HG03575 (cell line): Measurements from ENCODE around the gene DEGS1.
"Not testable (repeated sequence)": the region's sequence is repeated elsewhere in the genome, so short reads cannot be mapped to it uniquely, and the experiment has no call there.

ENCODE experiments used
- ATAC-seq: cut with Tn5 transposase; IDR thresholded peaks from one replicate; pipeline ENCODE4 v1.9.1; 2021; ENCODE audit not compliant: unreplicated experiment, insufficient number of reproducible peaks, low FRiP score; ENCODE audit errors: extremely low read depth

DEGS1 gene

GRCh38 chr1:224205438-224205840 is 22.4 kb downstream of the DEGS1 start:
- no peak for ATAC-seq

GRCh38 chr1:224205931-224206538 is 23.0 kb downstream of the DEGS1 start:
- not testable (repeated sequence) for ATAC-seq

GRCh38 chr1:224211206-224211962 is 28.3 kb downstream of the DEGS1 start:
- no peak for ATAC-seq

- ATAC-seq = no peak
Observed at GRCh38 chr1:224212618-224213061, 29.6 kb downstream of the DEGS1 start.

GRCh38 chr1:224213438-224214119 is 30.5 kb downstream of the DEGS1 start:
- no peak for ATAC-seq

- no peak for ATAC-seq
Observed at GRCh38 chr1:224216382-224216781, 33.3 kb downstream of the DEGS1 start.

- no peak for ATAC-seq
Observed at GRCh38 chr1:224217655-224218623, 34.9 kb downstream of the DEGS1 start.

- no peak for ATAC-seq
Observed at GRCh38 chr1:224219011-224219611, 36.1 kb downstream of the DEGS1 start.

GRCh38 chr1:224219612-224220059 is 36.6 kb downstream of the DEGS1 start:
- no peak for ATAC-seq

GRCh38 chr1:224223819-224224714 is 41.0 kb downstream of the DEGS1 start:
- ATAC-seq = no peak

- ATAC-seq = no peak
Observed at GRCh38 chr1:224226849-224227502, 43.9 kb downstream of the DEGS1 start.

- no peak for ATAC-seq
Observed at GRCh38 chr1:224234017-224234416, 51.0 kb downstream of the DEGS1 start.

GRCh38 chr1:224235813-224236493 is 52.9 kb downstream of the DEGS1 start:
- ATAC-seq = no peak

- ATAC-seq = no peak
Observed at GRCh38 chr1:224237119-224237881, 54.3 kb downstream of the DEGS1 start.

GRCh38 chr1:224238212-224238611 is 55.2 kb downstream of the DEGS1 start:
- ATAC-seq = no peak

- no peak for ATAC-seq
Observed at GRCh38 chr1:224238756-224239155, 55.7 kb downstream of the DEGS1 start.
